ENCODE results near the gene VPS16.

DNA sequence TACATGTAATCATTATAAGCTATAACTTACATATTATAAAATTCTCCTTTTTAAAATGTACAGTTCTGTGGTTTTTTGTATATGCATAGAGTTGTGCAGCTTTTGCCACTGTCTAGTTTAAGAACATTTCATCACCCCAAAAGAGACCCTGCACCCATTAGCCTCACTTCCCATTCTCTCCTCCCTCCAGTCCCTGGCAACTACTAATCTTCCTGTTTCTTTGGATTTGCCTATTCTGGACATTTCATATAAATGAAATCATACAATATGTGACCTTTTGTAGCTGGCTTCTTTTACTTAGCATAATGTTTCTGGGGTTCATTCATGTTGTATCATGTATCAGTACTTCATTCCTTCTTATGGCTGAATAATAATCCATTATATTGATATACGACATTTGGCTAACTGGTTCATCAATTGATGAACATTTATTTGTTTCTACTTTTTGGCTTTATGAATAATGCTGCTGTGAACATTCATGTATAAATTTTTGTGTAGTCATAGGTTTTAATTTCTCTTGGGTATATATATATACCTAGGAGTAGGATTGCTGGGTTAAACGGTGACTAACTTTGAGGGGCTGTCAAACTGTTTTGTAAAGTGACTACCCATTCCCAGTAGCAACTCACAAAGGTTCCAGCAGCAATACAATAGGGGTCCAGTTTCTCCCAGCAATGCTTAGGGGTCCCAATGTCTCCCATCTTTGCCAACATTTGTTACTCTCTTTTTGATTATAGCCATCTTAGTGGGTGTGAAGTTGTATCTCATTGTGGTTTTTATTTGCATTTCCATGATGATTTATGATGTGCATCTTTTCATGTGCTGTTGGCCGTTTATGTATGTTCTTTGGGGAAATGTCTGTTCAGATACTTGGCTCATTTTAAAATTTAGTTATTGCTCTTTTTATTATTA lies 43.4 kb downstream of the VPS16 start:
- TF ChIP-seq, protein P1, sequence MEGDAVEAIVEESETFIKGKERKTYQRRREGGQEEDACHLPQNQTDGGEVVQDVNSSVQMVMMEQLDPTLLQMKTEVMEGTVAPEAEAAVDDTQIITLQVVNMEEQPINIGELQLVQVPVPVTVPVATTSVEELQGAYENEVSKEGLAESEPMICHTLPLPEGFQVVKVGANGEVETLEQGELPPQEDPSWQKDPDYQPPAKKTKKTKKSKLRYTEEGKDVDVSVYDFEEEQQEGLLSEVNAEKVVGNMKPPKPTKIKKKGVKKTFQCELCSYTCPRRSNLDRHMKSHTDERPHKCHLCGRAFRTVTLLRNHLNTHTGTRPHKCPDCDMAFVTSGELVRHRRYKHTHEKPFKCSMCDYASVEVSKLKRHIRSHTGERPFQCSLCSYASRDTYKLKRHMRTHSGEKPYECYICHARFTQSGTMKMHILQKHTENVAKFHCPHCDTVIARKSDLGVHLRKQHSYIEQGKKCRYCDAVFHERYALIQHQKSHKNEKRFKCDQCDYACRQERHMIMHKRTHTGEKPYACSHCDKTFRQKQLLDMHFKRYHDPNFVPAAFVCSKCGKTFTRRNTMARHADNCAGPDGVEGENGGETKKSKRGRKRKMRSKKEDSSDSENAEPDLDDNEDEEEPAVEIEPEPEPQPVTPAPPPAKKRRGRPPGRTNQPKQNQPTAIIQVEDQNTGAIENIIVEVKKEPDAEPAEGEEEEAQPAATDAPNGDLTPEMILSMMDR (IDR thresholded peaks at IDR 0.05; ENCODE audit: poor library complexity, severe bottlenecking), result no peak
- TF ChIP-seq EZH2 (IDR thresholded peaks at IDR 0.05; ENCODE audit: borderline replicate concordance, insufficient read depth, low read length, poor library complexity, severe bottlenecking) (no peak), SMC3 (conservative IDR thresholded peaks at IDR 0.05; ENCODE audit: poor library complexity) (no peak), POLR2AphosphoS5 (IDR thresholded peaks at IDR 0.05) (no peak), TAF1 (IDR thresholded peaks at IDR 0.05; ENCODE audit: low read depth) (no peak), RAD21 (conservative IDR thresholded peaks at IDR 0.05) (no peak), MXI1 (conservative IDR thresholded peaks at IDR 0.05; ENCODE audit: poor library complexity, severe bottlenecking) (no peak)
- TF ChIP-seq, protein P2, sequence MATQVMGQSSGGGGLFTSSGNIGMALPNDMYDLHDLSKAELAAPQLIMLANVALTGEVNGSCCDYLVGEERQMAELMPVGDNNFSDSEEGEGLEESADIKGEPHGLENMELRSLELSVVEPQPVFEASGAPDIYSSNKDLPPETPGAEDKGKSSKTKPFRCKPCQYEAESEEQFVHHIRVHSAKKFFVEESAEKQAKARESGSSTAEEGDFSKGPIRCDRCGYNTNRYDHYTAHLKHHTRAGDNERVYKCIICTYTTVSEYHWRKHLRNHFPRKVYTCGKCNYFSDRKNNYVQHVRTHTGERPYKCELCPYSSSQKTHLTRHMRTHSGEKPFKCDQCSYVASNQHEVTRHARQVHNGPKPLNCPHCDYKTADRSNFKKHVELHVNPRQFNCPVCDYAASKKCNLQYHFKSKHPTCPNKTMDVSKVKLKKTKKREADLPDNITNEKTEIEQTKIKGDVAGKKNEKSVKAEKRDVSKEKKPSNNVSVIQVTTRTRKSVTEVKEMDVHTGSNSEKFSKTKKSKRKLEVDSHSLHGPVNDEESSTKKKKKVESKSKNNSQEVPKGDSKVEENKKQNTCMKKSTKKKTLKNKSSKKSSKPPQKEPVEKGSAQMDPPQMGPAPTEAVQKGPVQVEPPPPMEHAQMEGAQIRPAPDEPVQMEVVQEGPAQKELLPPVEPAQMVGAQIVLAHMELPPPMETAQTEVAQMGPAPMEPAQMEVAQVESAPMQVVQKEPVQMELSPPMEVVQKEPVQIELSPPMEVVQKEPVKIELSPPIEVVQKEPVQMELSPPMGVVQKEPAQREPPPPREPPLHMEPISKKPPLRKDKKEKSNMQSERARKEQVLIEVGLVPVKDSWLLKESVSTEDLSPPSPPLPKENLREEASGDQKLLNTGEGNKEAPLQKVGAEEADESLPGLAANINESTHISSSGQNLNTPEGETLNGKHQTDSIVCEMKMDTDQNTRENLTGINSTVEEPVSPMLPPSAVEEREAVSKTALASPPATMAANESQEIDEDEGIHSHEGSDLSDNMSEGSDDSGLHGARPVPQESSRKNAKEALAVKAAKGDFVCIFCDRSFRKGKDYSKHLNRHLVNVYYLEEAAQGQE (IDR thresholded peaks at IDR 0.05; ENCODE audit: borderline replicate concordance), result no peak

Data from neural cell (in vitro differentiated cells).